WERI-Rb-1 (cell line): ENCODE results near the gene NT5C1B.

Experiments
- DNase-seq: peaks from one replicate; pipeline ENCODE4 v3.0.0-alpha.2; 2020
- H3K27ac ChIP-seq: fragments of 250-450 bp; sonication (Bioruptor Pico); 2 replicates; pipeline ENCODE4 v1.5.1; 2020; ENCODE audit warnings: mild to moderate bottlenecking, moderate library complexity
- H3K27me3 ChIP-seq: fragments of 250-450 bp; sonication (Bioruptor Pico); 2 replicates; pipeline ENCODE4 v1.5.1; 2021; ENCODE audit warnings: mild to moderate bottlenecking, low read depth, moderate library complexity; ENCODE audit not compliant: insufficient read depth, severe bottlenecking
- H3K36me3 ChIP-seq: fragments of 250-450 bp; sonication (Bioruptor Pico); 2 replicates; pipeline ENCODE4 v1.5.1; 2020; ENCODE audit warnings: mild to moderate bottlenecking, moderate library complexity
- H3K4me3 ChIP-seq: 2 replicates; pipeline ENCODE4 v1.5.1; 2011; ENCODE audit warnings: low read depth, mild to moderate bottlenecking, control low read depth, low read length
- H3K9me3 ChIP-seq: fragments of 250-450 bp; sonication (Bioruptor Pico); 2 replicates; pipeline ENCODE4 v1.5.1; 2021; ENCODE audit warnings: mild to moderate bottlenecking, moderate library complexity; ENCODE audit not compliant: severe bottlenecking
- CTCF ChIP-seq: IDR thresholded peaks from 2 replicates; pipeline ENCODE4 v1.5.1; 2011; ENCODE audit warnings: low read depth, mild to moderate bottlenecking, control low read depth, inconsistent platforms, low read length

The NT5C1B gene

DNA sequence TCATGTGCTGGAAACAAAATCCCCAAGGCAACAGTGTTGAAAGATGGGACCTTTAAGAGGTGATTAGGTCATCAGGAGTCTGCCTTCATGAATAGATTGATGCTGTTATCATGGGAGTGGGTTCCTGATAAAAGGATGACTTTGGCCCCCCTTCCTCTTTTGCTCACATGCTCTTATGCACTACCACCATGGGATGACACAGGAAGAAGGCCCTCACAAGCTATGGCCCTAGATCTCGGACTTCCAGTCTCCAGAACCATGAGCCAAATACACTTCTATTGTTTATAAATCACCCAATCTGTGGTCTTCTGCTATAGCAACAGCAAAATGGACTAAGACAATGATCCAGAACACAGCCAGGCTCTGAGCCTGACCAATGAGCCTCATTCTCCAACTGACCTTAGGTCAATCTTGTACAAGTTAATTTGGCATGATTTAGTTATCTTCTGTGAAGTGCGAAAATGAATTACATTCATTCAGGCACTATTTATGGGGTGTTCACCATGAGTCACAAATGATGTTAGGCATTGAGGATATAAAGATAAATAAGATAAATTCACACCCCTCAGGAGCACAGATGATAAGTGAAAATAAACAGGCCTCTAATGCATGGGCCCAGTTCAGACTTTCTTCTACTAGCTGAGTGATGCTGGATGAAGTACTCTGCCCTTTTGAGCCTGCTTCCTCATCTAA lies 37.7 kb upstream of the NT5C1B start:
- H3K36me3 ChIP-seq = no peaks in the 10 kb centered on the region
- peaks cover 17% of the 10 kb centered on the region for H3K27me3 ChIP-seq
- H3K9me3 ChIP-seq = no peaks in the 10 kb centered on the region
- DNase-seq = no peak
- no peak overlapping the region for H3K27ac ChIP-seq
- no peak for TF ChIP-seq CTCF
- no peak overlapping the region for H3K4me3 ChIP-seq

DNA sequence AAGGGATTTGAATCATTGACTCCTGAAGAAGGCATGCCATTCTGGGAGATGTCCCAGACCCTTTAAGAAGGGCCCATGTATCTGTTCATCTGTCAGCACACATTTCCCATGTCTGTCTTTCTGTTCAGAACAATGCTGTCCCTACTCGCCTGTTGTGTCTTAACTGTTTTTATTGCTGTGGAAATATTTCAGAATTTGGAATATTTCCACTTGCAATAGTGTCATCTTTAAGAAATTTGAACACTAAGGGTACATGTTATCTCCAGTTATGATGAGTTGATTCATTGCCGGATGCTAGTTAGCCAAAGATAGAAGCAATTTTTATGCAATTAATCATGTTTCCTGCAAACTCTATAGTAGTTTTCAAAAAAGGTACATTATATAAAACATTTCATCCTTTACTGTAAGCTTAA lies 36.9 kb upstream of the NT5C1B start:
- Histone ChIP-seq H3K27ac (no peak overlapping the region), H3K27me3 (peaks cover 17% of the 10 kb centered on the region), H3K4me3 (no peak overlapping the region), H3K9me3 (no peaks in the 10 kb centered on the region), H3K36me3 (no peaks in the 10 kb centered on the region)
- no peak for TF ChIP-seq CTCF
- DNase-seq = no peak

GRCh38 chr2:18625563-18625962 lies 36.2 kb upstream of the NT5C1B start:
- DNase-seq = no peak
- Histone ChIP-seq H3K4me3 (no peak overlapping the region), H3K27ac (no peak overlapping the region), H3K36me3 (no peaks in the 10 kb centered on the region), H3K27me3 (peaks cover 17% of the 10 kb centered on the region), H3K9me3 (no peaks in the 10 kb centered on the region)
- no peak for TF ChIP-seq CTCF

DNA sequence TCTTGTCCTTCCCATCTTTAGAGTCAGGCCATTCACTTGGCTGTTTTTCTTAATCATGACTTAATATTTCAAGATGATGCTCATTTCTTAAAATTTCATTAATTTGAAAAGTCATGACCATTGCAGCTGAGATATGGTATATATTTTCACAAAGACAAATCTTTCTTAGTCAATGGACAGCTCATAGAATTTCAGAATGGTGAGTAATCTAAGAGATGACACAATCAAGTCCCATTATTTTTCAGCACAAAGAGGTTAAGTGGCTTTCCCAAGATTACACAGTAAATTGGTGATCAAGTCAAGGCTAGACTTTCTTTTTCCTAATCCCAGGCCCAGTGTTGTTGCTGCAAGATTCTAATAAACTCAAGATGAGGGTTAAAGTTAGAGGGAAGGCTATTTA lies 34.4 kb upstream of the NT5C1B start:
- H3K27ac ChIP-seq = no peak overlapping the region
- H3K36me3 ChIP-seq = no peaks in the 10 kb centered on the region
- no peak for DNase-seq
- no peak overlapping the region for H3K4me3 ChIP-seq
- no peaks in the 10 kb centered on the region for H3K9me3 ChIP-seq
- H3K27me3 ChIP-seq = peaks cover 12% of the 10 kb centered on the region
- TF ChIP-seq CTCF = no peak

DNA sequence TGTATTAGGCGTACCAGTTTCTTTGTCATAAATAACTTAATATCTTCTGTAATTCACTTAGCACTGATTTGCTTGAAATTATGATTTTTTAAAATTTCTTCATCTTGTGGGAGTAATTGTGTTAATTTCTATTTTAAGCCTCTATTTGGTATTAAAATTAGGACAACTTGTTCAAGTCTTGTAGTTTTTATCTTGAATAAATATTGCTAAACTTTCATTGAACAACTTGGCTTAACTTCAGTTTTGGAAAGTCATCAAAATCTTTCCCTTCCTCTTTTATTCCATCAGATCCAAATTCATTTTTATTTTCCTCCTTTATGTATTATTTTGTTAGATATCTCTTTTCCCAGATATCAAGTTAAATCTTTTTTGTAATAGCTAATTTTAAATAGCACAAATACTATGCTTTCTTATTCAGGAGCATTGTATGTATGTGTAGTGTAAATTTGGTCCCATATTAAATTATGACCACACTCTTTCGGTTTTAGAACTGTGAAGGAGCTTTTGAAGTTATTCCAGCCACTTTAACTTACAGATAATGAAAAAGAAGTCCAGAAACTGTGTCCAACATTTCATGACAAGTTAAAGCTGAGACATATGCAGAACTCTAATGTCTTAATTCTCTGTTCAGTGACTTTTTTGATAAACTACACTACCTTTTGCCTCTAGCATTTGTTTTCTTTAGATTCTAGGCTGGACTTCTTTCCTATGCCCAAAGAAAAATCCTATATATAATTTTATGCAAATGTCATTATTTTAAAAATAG lies 31.7 kb upstream of the NT5C1B start:
- H3K9me3 ChIP-seq = no peaks in the 10 kb centered on the region
- no peaks in the 10 kb centered on the region for H3K36me3 ChIP-seq
- no peak overlapping the region for H3K4me3 ChIP-seq
- no peak for DNase-seq
- TF ChIP-seq CTCF = no peak
- peaks cover 9% of the 10 kb centered on the region for H3K27me3 ChIP-seq
- H3K27ac ChIP-seq = no peak overlapping the region
